MCF 10A (cell line): ENCODE measurements around the gene CACNA2D2. TPM values are rescaled to one million over a fixed set of nuclear protein-coding genes. Genes with fewer than 3 reads are reported as not detected.
A peak's percentile ranks its signal among the peaks of the same experiment; 100 is the strongest.

Source experiments
- BruUV-seq: library from RNA; stranded (reverse); fragments of 400-500 nt; replicated peaks from 2 replicates; lab custom pipeline; 2021; lab: Mats Ljungman, UMichigan
- CTCF ChIA-PET: fragments of 300-600 bp; sonication (Branson Sonifier 250); formaldehyde crosslinking; extraction: SDS; loops from one replicate; lab custom pipeline; 2021; ENCODE audit warnings: antibody characterized with exemption, inconsistent platforms; lab: Yijun Ruan, JAX
- POLR2A ChIA-PET: fragments of 300-600, 350-650 bp; sonication (Branson Sonifier 250); formaldehyde crosslinking; extraction: SDS; loops from one replicate; lab custom pipeline; 2020; ENCODE audit warnings: antibody characterized with exemption, inconsistent platforms; lab: Yijun Ruan, JAX
- DNase-seq: peaks from one replicate; pipeline ENCODE4 v3.0.0-alpha.2; 2018; ENCODE audit not compliant: unreplicated experiment
- H3K27ac Mint-ChIP-seq: one replicate; pipeline ENCODE4 v1.8.0; 2022; ENCODE audit warnings: mild to moderate bottlenecking, low read depth, mixed read lengths; ENCODE audit not compliant: unreplicated experiment
- H3K27me3 Mint-ChIP-seq: one replicate; pipeline ENCODE4 v1.8.0; 2022; ENCODE audit warnings: mixed read lengths; ENCODE audit not compliant: insufficient read depth, unreplicated experiment
- H3K36me3 Mint-ChIP-seq: one replicate; pipeline ENCODE4 v1.8.0; 2022; ENCODE audit warnings: mild to moderate bottlenecking, moderate library complexity, mixed read lengths; ENCODE audit not compliant: insufficient read depth, unreplicated experiment
- H3K4me1 Mint-ChIP-seq: one replicate; pipeline ENCODE4 v1.8.0; 2022; ENCODE audit warnings: mixed read lengths; ENCODE audit not compliant: insufficient read depth, unreplicated experiment
- H3K4me3 Mint-ChIP-seq: one replicate; pipeline ENCODE4 v1.8.0; 2022; ENCODE audit warnings: mild to moderate bottlenecking, moderate library complexity, mixed read lengths; ENCODE audit not compliant: unreplicated experiment
- H3K9me3 Mint-ChIP-seq: one replicate; pipeline ENCODE4 v1.8.0; 2022; ENCODE audit warnings: mixed read lengths; ENCODE audit not compliant: unreplicated experiment
- intact Hi-C: fragments of 100-400 bp; cut with micrococcal nuclease; formaldehyde crosslinking; loops from 2 replicates; pipeline ENCODE4 v1.14.1; 2022
- total RNA-seq: library from RNA; stranded (reverse); gene quantifications from 2 replicates; pipeline ENCODE4 v1.2.3, GENCODE V29; 2022
- TF ChIP-seq, protein P1 (sequence below): fragments of 200-600 bp; IDR thresholded peaks from one replicate; pipeline ENCODE4 v1.8.0; 2022; ENCODE audit warnings: antibody characterized with exemption, mild to moderate bottlenecking; ENCODE audit not compliant: unreplicated experiment

The CACNA2D2 gene
- total RNA-seq, 1 experiment from 2014 or later: not detected

DNA sequence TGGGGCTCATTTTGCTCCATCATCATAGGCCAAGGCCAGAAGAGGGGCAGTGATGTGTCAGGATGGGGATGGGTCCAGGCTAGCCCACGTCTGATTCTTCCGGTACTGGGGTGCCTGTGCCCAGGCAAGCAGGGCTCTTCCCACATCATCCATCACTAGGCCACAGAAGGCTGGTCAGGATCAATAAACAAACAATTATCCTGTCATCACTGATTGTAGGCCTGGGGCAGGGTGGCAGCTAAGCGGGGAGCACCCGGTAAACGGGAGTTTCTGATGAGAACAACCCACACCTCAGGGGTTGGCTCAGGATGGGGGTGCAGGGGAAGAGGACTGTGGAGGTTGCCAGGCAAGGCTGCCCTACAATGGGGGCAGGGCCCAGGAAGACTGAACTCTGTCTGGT lies 18.1 kb upstream of the CACNA2D2 start:
- no peaks in the 10 kb centered on the region for H3K4me1 Mint-ChIP-seq
- no peaks in the 10 kb centered on the region for H3K36me3 Mint-ChIP-seq
- ChIA-PET POLR2A (interaction anchor here (0.6 kb wide), 1 partner anchor 56 kb away, joined by 3 read pairs; no protein-coding TSS in a partner anchor), CTCF (interaction anchor here (0.6 to 3.4 kb wide), 9 partner anchors 16 to 480 kb away, joined by 3 to 32 read pairs (median 4); no protein-coding TSS in a partner anchor)
- intact Hi-C loops: no loop called here
- no TSS peak for BruUV-seq
- H3K27ac Mint-ChIP-seq: no peak overlapping the region
- H3K9me3 Mint-ChIP-seq: no peaks in the 10 kb centered on the region
- H3K27me3 Mint-ChIP-seq: peaks cover 42% of the 10 kb centered on the region
- no peak overlapping the region for H3K4me3 Mint-ChIP-seq
- no peak for DNase-seq
- TF ChIP-seq, protein P1, sequence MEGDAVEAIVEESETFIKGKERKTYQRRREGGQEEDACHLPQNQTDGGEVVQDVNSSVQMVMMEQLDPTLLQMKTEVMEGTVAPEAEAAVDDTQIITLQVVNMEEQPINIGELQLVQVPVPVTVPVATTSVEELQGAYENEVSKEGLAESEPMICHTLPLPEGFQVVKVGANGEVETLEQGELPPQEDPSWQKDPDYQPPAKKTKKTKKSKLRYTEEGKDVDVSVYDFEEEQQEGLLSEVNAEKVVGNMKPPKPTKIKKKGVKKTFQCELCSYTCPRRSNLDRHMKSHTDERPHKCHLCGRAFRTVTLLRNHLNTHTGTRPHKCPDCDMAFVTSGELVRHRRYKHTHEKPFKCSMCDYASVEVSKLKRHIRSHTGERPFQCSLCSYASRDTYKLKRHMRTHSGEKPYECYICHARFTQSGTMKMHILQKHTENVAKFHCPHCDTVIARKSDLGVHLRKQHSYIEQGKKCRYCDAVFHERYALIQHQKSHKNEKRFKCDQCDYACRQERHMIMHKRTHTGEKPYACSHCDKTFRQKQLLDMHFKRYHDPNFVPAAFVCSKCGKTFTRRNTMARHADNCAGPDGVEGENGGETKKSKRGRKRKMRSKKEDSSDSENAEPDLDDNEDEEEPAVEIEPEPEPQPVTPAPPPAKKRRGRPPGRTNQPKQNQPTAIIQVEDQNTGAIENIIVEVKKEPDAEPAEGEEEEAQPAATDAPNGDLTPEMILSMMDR: no peak

DNA sequence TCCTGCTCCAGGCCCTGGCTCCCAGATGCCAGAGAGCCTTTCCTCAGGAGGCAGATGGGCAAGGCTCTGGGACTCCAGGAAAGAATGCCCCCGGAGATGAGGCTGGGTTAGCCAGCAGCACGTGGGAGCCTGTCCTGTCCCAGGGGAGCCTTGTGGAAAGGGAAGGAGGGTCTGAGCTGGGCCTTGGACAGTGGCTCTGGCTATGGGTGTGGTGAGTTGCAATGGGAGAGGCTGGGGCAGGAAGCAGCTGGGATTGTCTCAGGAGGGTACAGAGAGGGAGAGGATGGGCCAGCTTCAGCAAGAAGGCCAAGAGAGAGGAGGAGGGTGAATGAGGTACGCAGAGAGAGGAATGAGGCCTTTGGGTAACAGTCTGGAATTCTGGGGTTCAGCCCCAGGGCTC lies 17.4 kb upstream of the CACNA2D2 start:
- CTCF ChIA-PET: interaction anchor here (0.5 to 3.3 kb wide), 6 partner anchors 26 to 164 kb away, joined by 3 to 13 read pairs (median 3); no protein-coding TSS in a partner anchor
- H3K4me1 Mint-ChIP-seq: no peaks in the 10 kb centered on the region
- no peaks in the 10 kb centered on the region for H3K36me3 Mint-ChIP-seq

DNA sequence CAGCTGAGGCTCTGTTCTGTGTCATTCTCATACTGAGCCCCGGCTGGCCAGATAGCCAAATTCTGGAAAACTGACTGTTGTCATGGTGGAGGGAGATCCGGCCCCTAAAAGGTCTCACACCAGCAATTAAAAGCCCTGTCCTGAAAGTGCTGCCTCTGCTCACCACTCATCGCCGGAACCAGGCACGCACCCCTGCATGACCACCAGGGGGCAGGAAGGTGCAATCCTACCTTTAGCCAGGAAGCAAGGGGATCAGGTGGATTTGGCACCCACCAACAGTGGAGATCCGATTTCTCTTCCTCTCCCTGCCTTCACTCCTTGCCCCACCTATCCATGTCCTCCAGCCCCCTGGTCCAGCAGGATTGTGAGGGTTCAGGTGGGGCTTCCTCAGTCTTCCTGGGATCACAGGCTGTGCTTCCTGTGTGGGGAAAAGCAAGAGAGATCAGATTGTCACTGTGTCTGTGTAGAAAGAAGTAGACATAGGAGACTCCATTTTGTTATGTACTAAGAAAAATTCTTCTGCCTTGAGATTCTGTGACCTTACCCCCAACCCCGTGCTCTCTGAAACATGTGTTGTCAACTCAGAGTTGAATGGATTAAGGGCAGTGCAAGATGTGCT lies 16.1 kb upstream of the CACNA2D2 start:
- TF ChIP-seq, protein P1: peak; percentile 86
- Mint-ChIP-seq H3K9me3 (no peaks in the 10 kb centered on the region), H3K27me3 (peaks cover 39% of the 10 kb centered on the region), H3K36me3 (no peaks in the 10 kb centered on the region), H3K27ac (no peak overlapping the region), H3K4me3 (no peak overlapping the region), H3K4me1 (no peaks in the 10 kb centered on the region)
- ChIA-PET POLR2A (no interaction called here), CTCF (interaction anchor here (0.8 to 2.5 kb wide), 11 partner anchors 10 to 148 kb away, joined by 3 to 14 read pairs (median 5); no protein-coding TSS in a partner anchor)
- intact Hi-C loops: loop anchor here (1.0 to 2.0 kb wide), 3 partner anchors 23 to 95 kb away; no protein-coding TSS in a partner anchor
- peak; percentile 61 for DNase-seq
- BruUV-seq: no TSS peak

More for the DNA sequence above, 17.4 kb upstream of the CACNA2D2 start:
- H3K27ac Mint-ChIP-seq: no peak overlapping the region
- BruUV-seq: no TSS peak
- no peak overlapping the region for H3K4me3 Mint-ChIP-seq
- POLR2A ChIA-PET: interaction anchor here (0.6 kb wide), 1 partner anchor 55 kb away, joined by 3 read pairs; no protein-coding TSS in a partner anchor
- DNase-seq: no peak
- intact Hi-C loops: no loop called here
- no peaks in the 10 kb centered on the region for H3K9me3 Mint-ChIP-seq
- TF ChIP-seq, protein P1: no peak
- peaks cover 42% of the 10 kb centered on the region for H3K27me3 Mint-ChIP-seq

- DNase-seq: no peak
- Mint-ChIP-seq H3K4me1 (no peaks in the 10 kb centered on the region), H3K27ac (no peak overlapping the region), H3K36me3 (no peaks in the 10 kb centered on the region), H3K4me3 (no peak overlapping the region), H3K9me3 (no peaks in the 10 kb centered on the region), H3K27me3 (peaks cover 39% of the 10 kb centered on the region)
- BruUV-seq: no TSS peak
- TF ChIP-seq, protein P1: no peak
- POLR2A ChIA-PET: no interaction called here
- intact Hi-C loops: loop anchor here (2.0 kb wide), 1 partner anchor 24 kb away; no protein-coding TSS in a partner anchor
- CTCF ChIA-PET: interaction anchor here (0.5 to 2.5 kb wide), 16 partner anchors 9 to 1596 kb away, joined by 3 to 14 read pairs (median 4); no protein-coding TSS in a partner anchor
Measured at GRCh38 chr3:50518436-50518835, 15.0 kb upstream of the CACNA2D2 start.
